ENCODE measurements around the gene SLC7A6.

Gene SLC7A6

GRCh38 chr16:68346892-68347480, 82.7 kb downstream of the SLC7A6 start:
- no peak for DNase-seq (ENCODE audit: low read depth)

- no peak for DNase-seq (ENCODE audit: low read depth)
These were observed 83.3 kb downstream of the SLC7A6 start for GRCh38 chr16:68347605-68348004.

- no peak for DNase-seq (ENCODE audit: low read depth)
These were observed 84.5 kb downstream of the SLC7A6 start for GRCh38 chr16:68348639-68349445.

- DNase-seq (ENCODE audit: low read depth) = no peak
These were observed 85.6 kb downstream of the SLC7A6 start for GRCh38 chr16:68349838-68350410.

GRCh38 chr16:68350813-68351350, 86.6 kb downstream of the SLC7A6 start:
- no peak for DNase-seq (ENCODE audit: low read depth)

Measured in fibroblast of the conjunctiva (primary cell).